NCI-H226 (cell line): ENCODE data around the gene IL17RE.
"Not testable (repeated sequence)": the region's sequence is repeated elsewhere in the genome, so short reads cannot be mapped to it uniquely, and the experiment has no call there.

Experiments
- DNase-seq: peaks from one replicate; pipeline ENCODE4 v3.0.0-alpha.2; 2015

The IL17RE gene

GRCh38 chr3:9935966-9936510 lies 33.4 kb downstream of the IL17RE start:
- DNase-seq: no peak

DNA sequence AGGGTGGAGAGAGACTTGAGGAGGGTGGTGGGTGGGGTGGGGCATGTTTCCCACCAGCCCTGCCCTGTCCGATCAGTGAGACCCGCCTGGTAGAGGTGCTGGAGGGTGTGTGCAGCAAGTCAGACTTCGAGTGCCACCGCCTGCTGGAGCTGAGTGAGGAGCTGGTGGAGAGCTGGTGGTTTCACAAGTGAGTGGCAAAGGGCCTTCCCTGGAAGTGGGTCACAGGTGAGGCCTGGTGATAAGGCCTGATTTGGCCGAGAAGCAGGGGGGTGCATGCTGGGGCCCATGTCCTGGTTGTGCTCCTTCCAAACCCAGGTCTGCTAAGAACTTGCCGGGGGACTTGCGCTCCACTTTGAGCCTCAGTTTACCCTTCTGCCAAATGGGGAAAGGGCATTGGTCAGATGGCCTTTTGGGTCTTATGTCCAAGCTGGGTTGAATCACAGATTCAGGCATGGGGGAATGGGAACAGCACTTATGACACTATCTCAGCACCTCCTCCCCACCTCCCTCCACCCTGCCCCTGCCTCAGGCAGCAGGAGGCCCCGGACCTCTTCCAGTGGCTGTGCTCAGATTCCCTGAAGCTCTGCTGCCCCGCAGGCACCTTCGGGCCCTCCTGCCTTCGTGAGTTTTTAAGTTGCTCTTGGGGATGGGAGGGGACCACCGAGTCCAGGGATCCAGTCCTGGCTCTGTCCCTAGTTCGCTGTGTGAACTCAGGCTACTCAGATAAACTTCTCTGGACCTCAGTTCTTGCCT lies 35.0 kb downstream of the IL17RE start:
- DNase-seq: no peak

DNA sequence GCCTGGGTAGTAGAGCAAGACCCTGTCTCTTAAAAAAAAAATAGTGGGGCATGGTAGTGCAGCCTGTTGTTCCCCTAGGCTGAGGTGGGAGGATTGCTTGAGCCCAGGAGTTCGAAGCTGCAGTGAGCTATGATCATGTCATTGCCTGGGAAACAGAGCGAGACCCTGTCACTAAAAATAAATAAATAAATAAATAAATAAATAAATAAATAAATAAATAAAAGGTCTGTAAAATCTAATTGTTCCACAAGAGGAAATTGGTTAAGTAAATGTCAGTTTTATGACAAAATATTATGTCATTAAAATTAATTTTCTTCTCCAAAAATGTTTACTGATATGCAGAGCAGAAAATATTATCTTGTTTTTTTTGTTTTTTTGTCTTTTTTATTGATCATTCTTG lies 36.3 kb downstream of the IL17RE start:
- DNase-seq: no peak

DNA sequence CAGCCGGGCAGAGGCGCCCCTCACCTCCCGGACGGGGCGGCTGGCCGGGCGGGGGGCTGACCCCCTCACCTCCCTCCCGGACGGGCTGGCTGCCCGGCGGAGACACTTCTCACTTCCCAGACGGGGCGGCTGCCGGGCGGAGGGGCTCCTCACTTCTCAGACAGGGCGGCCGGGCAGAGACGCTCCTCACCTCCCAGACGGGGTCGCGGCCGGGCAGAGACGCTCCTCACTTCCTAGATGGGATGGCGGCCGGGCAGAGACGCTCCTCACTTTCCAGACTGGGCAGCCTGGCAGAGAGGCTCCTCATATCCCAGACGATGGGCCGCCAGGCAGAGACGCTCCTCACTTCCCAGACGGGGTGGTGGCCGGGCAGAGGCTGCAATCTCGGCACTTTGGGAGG lies 37.3 kb downstream of the IL17RE start:
- not testable (repeated sequence) for DNase-seq

DNA sequence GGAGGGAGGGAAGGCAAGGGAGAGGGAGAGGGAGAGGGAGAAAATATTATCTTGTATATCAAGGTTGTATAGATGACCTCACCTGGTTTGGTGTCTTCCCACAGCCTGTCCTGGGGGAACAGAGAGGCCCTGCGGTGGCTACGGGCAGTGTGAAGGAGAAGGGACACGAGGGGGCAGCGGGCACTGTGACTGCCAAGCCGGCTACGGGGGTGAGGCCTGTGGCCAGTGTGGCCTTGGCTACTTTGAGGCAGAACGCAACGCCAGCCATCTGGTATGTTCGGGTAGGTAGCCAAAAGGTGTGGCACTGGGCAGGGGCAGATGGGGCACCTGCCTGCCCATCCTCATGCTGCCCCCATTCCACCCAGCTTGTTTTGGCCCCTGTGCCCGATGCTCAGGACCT lies 38.1 kb downstream of the IL17RE start:
- no peak for DNase-seq

- DNase-seq: no peak
Measured at GRCh38 chr3:9942164-9942563, 39.5 kb downstream of the IL17RE start.

GRCh38 chr3:9942934-9943690 lies 40.5 kb downstream of the IL17RE start:
- no peak for DNase-seq

- no peak for DNase-seq
Measured at GRCh38 chr3:9944271-9944670, 41.6 kb downstream of the IL17RE start.

- no peak for DNase-seq
Measured at GRCh38 chr3:9945358-9945757, 42.7 kb downstream of the IL17RE start.

- peak; percentile 55 for DNase-seq
Measured at GRCh38 chr3:9946112-9947024, 43.7 kb downstream of the IL17RE start.

GRCh38 chr3:9947025-9947995 lies 44.7 kb downstream of the IL17RE start:
- DNase-seq: no peak

- DNase-seq: no peak
Measured at GRCh38 chr3:9948586-9948985, 45.9 kb downstream of the IL17RE start.

DNA sequence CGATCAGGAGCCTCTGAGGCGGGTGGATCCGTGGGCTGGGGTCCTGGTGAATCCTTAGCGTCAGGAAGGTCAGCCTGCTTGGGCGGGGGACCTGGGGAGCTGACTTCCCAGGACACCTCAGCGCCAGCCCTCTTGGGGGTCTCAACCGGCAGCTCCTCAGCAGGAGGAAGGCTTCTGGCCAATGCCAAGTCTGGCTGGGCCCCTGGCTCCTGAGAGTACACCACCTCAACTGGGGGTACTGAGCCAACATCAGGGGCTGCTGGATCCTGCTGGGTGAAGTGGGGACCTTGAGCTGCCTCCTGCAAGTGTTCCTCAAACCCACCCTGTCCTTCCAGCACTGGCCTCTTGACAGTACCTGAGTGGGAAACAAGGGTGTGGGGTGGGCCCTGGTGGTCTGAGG lies 46.5 kb downstream of the IL17RE start:
- no peak for DNase-seq

- DNase-seq: no peak
Measured at GRCh38 chr3:9949626-9950025, 47.0 kb downstream of the IL17RE start.

- no peak for DNase-seq
Measured at GRCh38 chr3:9951126-9951525, 48.5 kb downstream of the IL17RE start.

DNA sequence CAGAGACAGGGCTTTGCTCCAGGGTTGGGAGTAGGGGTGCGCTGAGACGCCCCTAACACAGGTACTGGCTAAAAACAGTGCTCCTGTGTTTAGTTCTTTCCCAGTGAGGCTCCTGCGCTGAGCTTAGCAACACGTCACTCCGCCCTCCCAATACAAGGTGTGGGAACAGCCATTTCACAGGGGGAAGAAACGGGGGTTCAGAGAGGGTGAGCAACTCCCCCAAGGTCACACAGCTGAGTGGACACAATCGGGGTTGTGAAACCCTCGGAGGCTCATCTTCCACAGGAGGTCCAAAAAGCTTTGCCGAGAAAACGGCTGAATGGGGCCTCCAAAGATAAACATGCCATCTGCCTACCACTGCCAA lies 48.9 kb downstream of the IL17RE start:
- no peak for DNase-seq

- DNase-seq: peak; percentile 59
Measured at GRCh38 chr3:9951962-9952805, 49.5 kb downstream of the IL17RE start, which contains the start of gene PRRT3. TSS of gene PRRT3 (minus strand) at chr3:9952408. CDS start at chr3:9950115, 2,293 bp downstream.

DNA sequence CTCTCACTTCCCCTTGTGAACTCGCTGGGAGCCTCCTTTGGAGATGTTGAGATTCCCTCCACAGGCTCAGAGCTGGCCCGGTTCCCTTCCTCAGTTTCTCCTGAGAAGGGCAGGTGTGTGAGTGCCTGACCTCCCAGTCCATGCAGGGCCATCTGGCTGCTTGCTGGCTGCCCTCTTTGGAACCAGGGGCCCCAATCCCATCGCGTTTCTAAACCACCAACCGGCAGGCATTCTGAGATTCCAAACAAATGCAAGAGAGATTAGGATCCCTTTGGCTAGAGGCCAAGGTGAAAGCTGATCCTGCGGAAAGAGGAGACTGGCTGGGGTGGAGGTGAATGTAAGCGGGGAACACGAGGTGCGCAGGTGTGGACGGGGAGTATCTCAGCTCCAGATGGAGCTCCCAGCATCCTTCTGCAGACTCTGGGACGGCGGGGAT lies 52.4 kb downstream of the IL17RE start:
- no peak for DNase-seq

- DNase-seq: no peak
Measured at GRCh38 chr3:9955611-9956352, 53.1 kb downstream of the IL17RE start.

- no peak for DNase-seq
Measured at GRCh38 chr3:9957214-9957613, 54.6 kb downstream of the IL17RE start.
